Tibial nerve (tissue), 4 donors: Measurements from ENCODE around the gene HAUS8. TPM values are rescaled to one million over a fixed set of nuclear protein-coding genes. Genes with fewer than 3 reads are reported as not detected.

Experiments
- DNase-seq, 2 donors: peaks; one replicate each; pipeline ENCODE4 v3.0.0-alpha.2; 2019; ENCODE audit warnings: low spot score in 2 of 2
- H3K27ac ChIP-seq, 4 donors: fragments of 200-600 bp; sonication (generic) in 3 of 4; one replicate each; pipeline ENCODE4 v1.5.1; 2017 to 2019; ENCODE audit warnings: mild to moderate bottlenecking in 1 of 4
- H3K27me3 ChIP-seq, 2 donors: fragments of 200-600 bp; sonication (generic) in 1 of 2; one replicate each; pipeline versions ENCODE4 v1.5.1 to v1.6.0; 2017 to 2019
- H3K36me3 ChIP-seq, 3 donors: fragments of 200-600 bp; sonication (generic); one replicate each; pipeline ENCODE4 v1.5.1; 2018 to 2019
- H3K4me1 ChIP-seq, 4 donors: fragments of 200-600 bp; sonication (generic) in 3 of 4; one replicate each; pipeline ENCODE4 v1.5.1; 2017 to 2019
- H3K4me3 ChIP-seq, 4 donors: fragments of 200-600 bp; sonication (generic) in 3 of 4; one replicate each; pipeline ENCODE4 v1.5.1; 2017 to 2019; ENCODE audit warnings: mild to moderate bottlenecking in 1 of 4, moderate library complexity in 1 of 4
- H3K9me3 ChIP-seq, 4 donors: fragments of 200-600 bp; sonication (generic) in 3 of 4; one replicate each; pipeline ENCODE4 v1.5.1; 2017 to 2019
- CTCF ChIP-seq, 5 experiments: fragments of 200-600 bp in 3 of 5; fragments of 450-650 bp in 2 of 5; sonication (generic) in 3 of 5; IDR thresholded peaks; one replicate each; pipeline ENCODE4 v1.5.1; 2016 to 2019; ENCODE audit warnings: antibody characterized with exemption in 5 of 5, mild to moderate bottlenecking in 3 of 5, moderate library complexity in 2 of 5
- EP300 ChIP-seq, 2 donors: sonication (generic); formaldehyde crosslinking; IDR thresholded peaks; one replicate each; pipeline ENCODE4 v1.6.1; 2017; ENCODE audit warnings: antibody characterized with exemption in 2 of 2, mild to moderate bottlenecking in 1 of 2
- POLR2A ChIP-seq, 2 donors: fragments of 450-650 bp; IDR thresholded peaks; one replicate each; pipeline ENCODE4 v1.6.1; 2017; ENCODE audit warnings: antibody characterized with exemption in 2 of 2, mild to moderate bottlenecking in 2 of 2, moderate library complexity in 2 of 2
- WGBS, 2 donors: methylation state at CpG; one replicate each; pipeline ENCODE4 v1.1.5; 2018; 5-methylcytosine and 5-hydroxymethylcytosine counted together
- total RNA-seq, 4 donors: library from RNA; depleted of rRNA; stranded (reverse); fragments of >200 nt; gene quantifications; one replicate each; pipeline ENCODE4 v1.1.0, GENCODE V29; 2016

The HAUS8 gene
- total RNA-seq, 4 donors from 2014 or later: 2.6 to 11.6 (median 4.3) TPM

- H3K4me1 ChIP-seq: peaks cover 0 to 33% (median 14%) of the 10 kb centered on the region in 4 donors
Observed at GRCh38 chr19:17103177-17103576, 27.9 kb upstream of the HAUS8 start.

DNA sequence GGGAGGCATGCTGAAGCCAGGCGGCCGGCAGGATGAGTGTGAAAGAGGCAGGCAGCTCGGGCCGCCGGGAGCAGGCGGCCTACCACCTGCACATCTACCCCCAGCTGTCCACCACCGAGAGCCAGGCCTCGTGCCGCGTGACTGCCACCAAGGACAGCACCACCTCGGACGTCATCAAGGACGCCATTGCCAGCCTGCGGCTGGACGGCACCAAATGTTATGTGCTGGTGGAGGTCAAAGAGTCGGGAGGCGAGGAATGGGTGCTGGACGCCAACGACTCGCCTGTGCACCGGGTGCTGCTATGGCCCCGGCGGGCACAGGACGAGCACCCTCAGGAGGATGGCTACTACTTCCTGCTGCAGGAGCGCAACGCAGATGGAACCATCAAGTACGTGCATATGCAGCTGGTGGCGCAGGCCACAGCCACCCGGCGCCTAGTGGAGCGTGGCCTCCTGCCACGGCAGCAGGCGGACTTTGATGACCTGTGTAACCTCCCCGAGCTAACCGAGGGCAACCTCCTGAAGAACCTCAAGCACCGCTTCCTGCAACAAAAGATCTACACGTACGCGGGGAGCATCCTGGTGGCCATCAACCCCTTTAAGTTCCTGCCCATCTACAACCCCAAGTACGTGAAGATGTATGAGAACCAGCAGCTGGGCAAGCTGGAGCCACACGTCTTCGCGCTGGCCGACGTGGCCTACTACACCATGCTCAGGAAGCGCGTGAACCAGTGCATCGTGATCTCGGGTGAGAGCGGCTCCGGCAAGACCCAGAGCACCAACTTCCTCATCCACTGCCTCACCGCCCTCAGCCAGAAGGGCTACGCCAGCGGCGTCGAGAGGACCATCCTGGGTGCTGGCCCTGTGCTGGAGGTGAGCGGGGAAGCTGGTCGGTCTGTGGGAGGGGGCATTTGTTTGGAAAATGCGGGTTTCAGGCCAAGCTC lies 26.7 kb upstream of the HAUS8 start:
- TF ChIP-seq POLR2A (IDR thresholded peaks at IDR 0.05) (no peak), CTCF (IDR thresholded peaks at IDR 0.05) (no peak), EP300 (IDR thresholded peaks at IDR 0.05) (no peak)
- peaks cover 0 to 32% (median 8%) of the 10 kb centered on the region in 4 donors for H3K4me1 ChIP-seq
- no peak overlapping the region for H3K4me3 ChIP-seq
- no peaks in the 10 kb centered on the region for H3K9me3 ChIP-seq
- no peak overlapping the region for H3K27ac ChIP-seq
- 96 to 97% methylated on average over 54 to 57 of the region's 59 CpGs for WGBS, 2 donors
- H3K36me3 ChIP-seq: peaks cover 0 to 41% (median 13%) of the 10 kb centered on the region in 3 donors
- no peak for DNase-seq
- H3K27me3 ChIP-seq: no peaks in the 10 kb centered on the region

More at GRCh38 chr19:17103177-17103576, 27.9 kb upstream of the HAUS8 start:
- no peaks in the 10 kb centered on the region for H3K9me3 ChIP-seq
- no peak for DNase-seq
- no peak overlapping the region for H3K4me3 ChIP-seq
- TF ChIP-seq POLR2A (IDR thresholded peaks at IDR 0.05) (no peak), EP300 (IDR thresholded peaks at IDR 0.05) (no peak), CTCF (IDR thresholded peaks at IDR 0.05) (peak in 4 of 5 experiments; percentile 10 to 30 (median 22))
- H3K27ac ChIP-seq: no peak overlapping the region
- 80 to 95% methylated on average over 3 of the region's 3 CpGs for WGBS, 2 donors
- H3K27me3 ChIP-seq: no peaks in the 10 kb centered on the region
- H3K36me3 ChIP-seq: peaks cover 0 to 41% (median 13%) of the 10 kb centered on the region in 3 donors

- Histone ChIP-seq H3K27me3 (no peaks in the 10 kb centered on the region), H3K27ac (peak overlapping the region in 1 of 4 donors; percentile 16), H3K9me3 (no peaks in the 10 kb centered on the region), H3K4me3 (no peak overlapping the region), H3K36me3 (peaks cover 0 to 22% (median 13%) of the 10 kb centered on the region in 3 donors), H3K4me1 (peaks cover 0 to 34% (median 4%) of the 10 kb centered on the region in 4 donors)
- no peak for TF ChIP-seq POLR2A (IDR thresholded peaks at IDR 0.05)
- no peak for TF ChIP-seq EP300 (IDR thresholded peaks at IDR 0.05)
- TF ChIP-seq CTCF (IDR thresholded peaks at IDR 0.05): no peak
- 92 to 93% methylated on average over 9 of the region's 9 CpGs for WGBS, 2 donors
- DNase-seq: no peak
Observed at GRCh38 chr19:17098326-17098725, 23.1 kb upstream of the HAUS8 start.

DNA sequence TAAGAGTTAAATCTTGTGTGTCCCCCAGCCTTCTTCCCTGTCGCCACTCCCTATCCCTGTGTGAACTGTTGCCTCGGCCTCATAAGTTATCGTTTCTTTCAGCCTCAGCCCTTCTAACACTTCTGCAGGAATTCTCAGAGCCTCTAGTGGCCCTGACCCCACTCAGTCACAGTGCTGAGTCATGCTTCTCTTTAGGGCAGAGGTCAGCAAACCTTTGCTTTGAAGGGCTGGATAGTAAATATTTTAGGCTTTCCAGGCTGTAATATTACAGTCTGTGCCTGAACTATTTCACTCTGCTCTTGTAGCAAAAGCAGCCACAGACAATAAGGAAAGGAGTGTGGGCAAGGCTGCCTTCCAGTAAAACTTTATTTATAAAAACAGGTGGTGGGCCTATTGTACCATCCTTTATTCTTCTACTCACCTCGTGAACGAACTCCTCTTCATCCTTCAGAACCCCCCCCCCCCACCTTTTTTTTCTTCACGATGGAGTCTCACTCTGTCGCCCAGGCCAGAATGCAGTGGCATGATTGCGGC lies 22.4 kb upstream of the HAUS8 start:
- no peaks in the 10 kb centered on the region for H3K27me3 ChIP-seq
- peaks cover 0 to 15% (median 13%) of the 10 kb centered on the region in 3 donors for H3K36me3 ChIP-seq
- 69% methylated on average over 8 of the region's 8 CpGs for WGBS, 2 donors
- H3K27ac ChIP-seq: peak overlapping the region in 3 of 4 donors; percentile 20 to 49 (median 26)
- no peaks in the 10 kb centered on the region for H3K9me3 ChIP-seq
- no peak for TF ChIP-seq EP300 (IDR thresholded peaks at IDR 0.05)
- TF ChIP-seq CTCF (IDR thresholded peaks at IDR 0.05): no peak
- no peak for TF ChIP-seq POLR2A (IDR thresholded peaks at IDR 0.05)
- H3K4me1 ChIP-seq: peaks cover 0 to 38% (median 4%) of the 10 kb centered on the region in 4 donors
- no peak for DNase-seq
- no peak overlapping the region for H3K4me3 ChIP-seq
